ENCODE data around the gene LETM1.

LETM1 gene

GRCh38 chr4:1794809-1795298, 61.1 kb downstream of the LETM1 start:
- no peak for DNase-seq (ENCODE audit: low spot score)

GRCh38 chr4:1793940-1794808, 61.8 kb downstream of the LETM1 start:
- DNase-seq (ENCODE audit: low spot score), result no peak

- DNase-seq (ENCODE audit: low spot score), result no peak
These were observed 62.5 kb downstream of the LETM1 start for GRCh38 chr4:1793496-1793840.

GRCh38 chr4:1792832-1793495, 63.0 kb downstream of the LETM1 start, which contains the start of gene FGFR3:
FGFR3 (plus strand) TSS chr4:1793293; CDS start chr4:1793935, 642 bp downstream.
- DNase-seq (ENCODE audit: low spot score), result no peak

- DNase-seq (ENCODE audit: low spot score), result no peak
These were observed 63.7 kb downstream of the LETM1 start for GRCh38 chr4:1792158-1792831.

- no peak for DNase-seq (ENCODE audit: low spot score)
These were observed 66.0 kb downstream of the LETM1 start for GRCh38 chr4:1790005-1790404.

GRCh38 chr4:1789552-1789951, 66.4 kb downstream of the LETM1 start:
- no peak for DNase-seq (ENCODE audit: low spot score)

- no peak for DNase-seq (ENCODE audit: low spot score)
These were observed 67.5 kb downstream of the LETM1 start for GRCh38 chr4:1788254-1788973.

GRCh38 chr4:1787411-1788077, 68.4 kb downstream of the LETM1 start:
- no peak for DNase-seq (ENCODE audit: low spot score)

GRCh38 chr4:1786544-1787362, 69.2 kb downstream of the LETM1 start:
- DNase-seq (ENCODE audit: low spot score), result no peak

GRCh38 chr4:1785592-1785991, 70.4 kb downstream of the LETM1 start:
- no peak for DNase-seq (ENCODE audit: low spot score)

GRCh38 chr4:1784789-1785591, 71.0 kb downstream of the LETM1 start:
- no peak for DNase-seq (ENCODE audit: low spot score)

GRCh38 chr4:1784395-1784788, 71.6 kb downstream of the LETM1 start:
- DNase-seq (ENCODE audit: low spot score), result no peak

- no peak for DNase-seq (ENCODE audit: low spot score)
These were observed 72.0 kb downstream of the LETM1 start for GRCh38 chr4:1783970-1784369.

GRCh38 chr4:1783015-1783414, 72.9 kb downstream of the LETM1 start:
- DNase-seq (ENCODE audit: low spot score), result no peak

GRCh38 chr4:1780435-1780834, 75.5 kb downstream of the LETM1 start:
- DNase-seq (ENCODE audit: low spot score), result no peak

GRCh38 chr4:1779588-1780382, 76.2 kb downstream of the LETM1 start:
- DNase-seq (ENCODE audit: low spot score), result no peak

- no peak for DNase-seq (ENCODE audit: low spot score)
These were observed 77.1 kb downstream of the LETM1 start for GRCh38 chr4:1778642-1779392.
